Measurements from ENCODE around the gene MUS81. TPM values are rescaled to one million over a fixed set of nuclear protein-coding genes. Genes with fewer than 3 reads are reported as not detected.
A peak's percentile ranks its signal among the peaks of the same experiment; 100 is the strongest.

Gene MUS81
- total and polyA plus RNA-seq, 9 of the 15 experiments (the other 6 are each of a cell fraction or from before 2014, with no cell fraction given) = 13.4 to 118 (median 53.7) TPM

- TF ChIP-seq, protein P1, sequence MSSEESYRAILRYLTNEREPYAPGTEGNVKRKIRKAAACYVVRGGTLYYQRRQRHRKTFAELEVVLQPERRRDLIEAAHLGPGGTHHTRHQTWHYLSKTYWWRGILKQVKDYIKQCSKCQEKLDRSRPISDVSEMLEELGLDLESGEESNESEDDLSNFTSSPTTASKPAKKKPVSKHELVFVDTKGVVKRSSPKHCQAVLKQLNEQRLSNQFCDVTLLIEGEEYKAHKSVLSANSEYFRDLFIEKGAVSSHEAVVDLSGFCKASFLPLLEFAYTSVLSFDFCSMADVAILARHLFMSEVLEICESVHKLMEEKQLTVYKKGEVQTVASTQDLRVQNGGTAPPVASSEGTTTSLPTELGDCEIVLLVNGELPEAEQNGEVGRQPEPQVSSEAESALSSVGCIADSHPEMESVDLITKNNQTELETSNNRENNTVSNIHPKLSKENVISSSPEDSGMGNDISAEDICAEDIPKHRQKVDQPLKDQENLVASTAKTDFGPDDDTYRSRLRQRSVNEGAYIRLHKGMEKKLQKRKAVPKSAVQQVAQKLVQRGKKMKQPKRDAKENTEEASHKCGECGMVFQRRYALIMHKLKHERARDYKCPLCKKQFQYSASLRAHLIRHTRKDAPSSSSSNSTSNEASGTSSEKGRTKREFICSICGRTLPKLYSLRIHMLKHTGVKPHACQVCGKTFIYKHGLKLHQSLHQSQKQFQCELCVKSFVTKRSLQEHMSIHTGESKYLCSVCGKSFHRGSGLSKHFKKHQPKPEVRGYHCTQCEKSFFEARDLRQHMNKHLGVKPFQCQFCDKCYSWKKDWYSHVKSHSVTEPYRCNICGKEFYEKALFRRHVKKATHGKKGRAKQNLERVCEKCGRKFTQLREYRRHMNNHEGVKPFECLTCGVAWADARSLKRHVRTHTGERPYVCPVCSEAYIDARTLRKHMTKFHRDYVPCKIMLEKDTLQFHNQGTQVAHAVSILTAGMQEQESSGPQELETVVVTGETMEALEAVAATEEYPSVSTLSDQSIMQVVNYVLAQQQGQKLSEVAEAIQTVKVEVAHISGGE (CRISPR knock-in tag; IDR thresholded peaks at IDR 0.05) = no peak
- TF ChIP-seq ARHGAP35 (IDR thresholded peaks at IDR 0.05; ENCODE audit: partially characterized antibody) (no peak), ELF1 (tag; IDR thresholded peaks at IDR 0.05) (peak; percentile 92), TCF7 (IDR thresholded peaks at IDR 0.05; ENCODE audit: borderline replicate concordance) (no peak), ETS2 (tag; IDR thresholded peaks at IDR 0.05; ENCODE audit: borderline replicate concordance, poor library complexity, severe bottlenecking) (no peak), L3MBTL2 (IDR thresholded peaks at IDR 0.05) (no peak), ZNF311 (CRISPR knock-in tag; IDR thresholded peaks at IDR 0.05) (no peak), RHOXF2B (CRISPR knock-in tag; conservative IDR thresholded peaks at IDR 0.05) (no peak), GTF2E2 (tag; IDR thresholded peaks at IDR 0.05) (no peak), ZFP91 (CRISPR knock-in tag; IDR thresholded peaks at IDR 0.05) (0 out of 2 replicates have a peak, but pooled peaks have one; percentile 7), BRCA1 (IDR thresholded peaks at IDR 0.05) (no peak), BRCA1 (CRISPR knock-in tag; IDR thresholded peaks at IDR 0.05) (no peak), NR2F6 (CRISPR knock-in tag; IDR thresholded peaks at IDR 0.05) (no peak), TEAD4 (IDR thresholded peaks at IDR 0.05; ENCODE audit: low read length) (no peak), TEAD4 (CRISPR knock-in tag; IDR thresholded peaks at IDR 0.05; ENCODE audit: borderline replicate concordance) (no peak), EGR1 (conservative IDR thresholded peaks at IDR 0.05) (0 out of 2 replicates have a peak, but pooled peaks have one; percentile 26), SIRT6 (IDR thresholded peaks at IDR 0.05; ENCODE audit: low read depth, low read length) (no peak)
- TF ChIP-seq, protein P2, sequence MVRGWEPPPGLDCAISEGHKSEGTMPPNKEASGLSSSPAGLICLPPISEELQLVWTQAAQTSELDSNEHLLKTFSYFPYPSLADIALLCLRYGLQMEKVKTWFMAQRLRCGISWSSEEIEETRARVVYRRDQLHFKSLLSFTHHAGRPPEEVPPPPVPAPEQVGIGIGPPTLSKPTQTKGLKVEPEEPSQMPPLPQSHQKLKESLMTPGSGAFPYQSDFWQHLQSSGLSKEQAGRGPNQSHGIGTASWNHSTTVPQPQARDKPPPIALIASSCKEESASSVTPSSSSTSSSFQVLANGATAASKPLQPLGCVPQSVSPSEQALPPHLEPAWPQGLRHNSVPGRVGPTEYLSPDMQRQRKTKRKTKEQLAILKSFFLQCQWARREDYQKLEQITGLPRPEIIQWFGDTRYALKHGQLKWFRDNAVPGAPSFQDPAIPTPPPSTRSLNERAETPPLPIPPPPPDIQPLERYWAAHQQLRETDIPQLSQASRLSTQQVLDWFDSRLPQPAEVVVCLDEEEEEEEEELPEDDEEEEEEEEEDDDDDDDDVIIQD (CRISPR knock-in tag; IDR thresholded peaks at IDR 0.05) = no peak
- TF ChIP-seq, protein P3, sequence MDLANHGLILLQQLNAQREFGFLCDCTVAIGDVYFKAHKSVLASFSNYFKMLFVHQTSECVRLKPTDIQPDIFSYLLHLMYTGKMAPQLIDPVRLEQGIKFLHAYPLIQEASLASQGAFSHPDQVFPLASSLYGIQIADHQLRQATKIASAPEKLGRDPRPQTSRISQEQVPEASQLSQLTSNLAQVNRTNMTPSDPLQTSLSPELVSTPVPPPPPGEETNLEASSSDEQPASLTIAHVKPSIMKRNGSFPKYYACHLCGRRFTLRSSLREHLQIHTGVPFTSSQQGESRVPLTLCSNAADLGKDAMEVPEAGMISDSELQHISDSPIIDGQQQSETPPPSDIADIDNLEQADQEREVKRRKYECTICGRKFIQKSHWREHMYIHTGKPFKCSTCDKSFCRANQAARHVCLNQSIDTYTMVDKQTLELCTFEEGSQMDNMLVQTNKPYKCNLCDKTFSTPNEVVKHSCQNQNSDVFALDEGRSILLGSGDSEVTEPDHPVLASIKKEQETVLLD (IDR thresholded peaks at IDR 0.05) = no peak
- TF ChIP-seq, protein P4, sequence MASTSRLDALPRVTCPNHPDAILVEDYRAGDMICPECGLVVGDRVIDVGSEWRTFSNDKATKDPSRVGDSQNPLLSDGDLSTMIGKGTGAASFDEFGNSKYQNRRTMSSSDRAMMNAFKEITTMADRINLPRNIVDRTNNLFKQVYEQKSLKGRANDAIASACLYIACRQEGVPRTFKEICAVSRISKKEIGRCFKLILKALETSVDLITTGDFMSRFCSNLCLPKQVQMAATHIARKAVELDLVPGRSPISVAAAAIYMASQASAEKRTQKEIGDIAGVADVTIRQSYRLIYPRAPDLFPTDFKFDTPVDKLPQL (IDR thresholded peaks at IDR 0.05; ENCODE audit: extremely low read depth, insufficient read length) = no peak
These were observed 38.6 kb downstream of the MUS81 start (continued) for GRCh38 chr11:65898656-65899355.
